ENCODE measurements around the gene ACBD6.
"Not testable (repeated sequence)": the region's sequence is repeated elsewhere in the genome, so short reads cannot be mapped to it uniquely, and the experiment has no call there.

The ACBD6 gene, protein sequence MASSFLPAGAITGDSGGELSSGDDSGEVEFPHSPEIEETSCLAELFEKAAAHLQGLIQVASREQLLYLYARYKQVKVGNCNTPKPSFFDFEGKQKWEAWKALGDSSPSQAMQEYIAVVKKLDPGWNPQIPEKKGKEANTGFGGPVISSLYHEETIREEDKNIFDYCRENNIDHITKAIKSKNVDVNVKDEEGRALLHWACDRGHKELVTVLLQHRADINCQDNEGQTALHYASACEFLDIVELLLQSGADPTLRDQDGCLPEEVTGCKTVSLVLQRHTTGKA

DNA sequence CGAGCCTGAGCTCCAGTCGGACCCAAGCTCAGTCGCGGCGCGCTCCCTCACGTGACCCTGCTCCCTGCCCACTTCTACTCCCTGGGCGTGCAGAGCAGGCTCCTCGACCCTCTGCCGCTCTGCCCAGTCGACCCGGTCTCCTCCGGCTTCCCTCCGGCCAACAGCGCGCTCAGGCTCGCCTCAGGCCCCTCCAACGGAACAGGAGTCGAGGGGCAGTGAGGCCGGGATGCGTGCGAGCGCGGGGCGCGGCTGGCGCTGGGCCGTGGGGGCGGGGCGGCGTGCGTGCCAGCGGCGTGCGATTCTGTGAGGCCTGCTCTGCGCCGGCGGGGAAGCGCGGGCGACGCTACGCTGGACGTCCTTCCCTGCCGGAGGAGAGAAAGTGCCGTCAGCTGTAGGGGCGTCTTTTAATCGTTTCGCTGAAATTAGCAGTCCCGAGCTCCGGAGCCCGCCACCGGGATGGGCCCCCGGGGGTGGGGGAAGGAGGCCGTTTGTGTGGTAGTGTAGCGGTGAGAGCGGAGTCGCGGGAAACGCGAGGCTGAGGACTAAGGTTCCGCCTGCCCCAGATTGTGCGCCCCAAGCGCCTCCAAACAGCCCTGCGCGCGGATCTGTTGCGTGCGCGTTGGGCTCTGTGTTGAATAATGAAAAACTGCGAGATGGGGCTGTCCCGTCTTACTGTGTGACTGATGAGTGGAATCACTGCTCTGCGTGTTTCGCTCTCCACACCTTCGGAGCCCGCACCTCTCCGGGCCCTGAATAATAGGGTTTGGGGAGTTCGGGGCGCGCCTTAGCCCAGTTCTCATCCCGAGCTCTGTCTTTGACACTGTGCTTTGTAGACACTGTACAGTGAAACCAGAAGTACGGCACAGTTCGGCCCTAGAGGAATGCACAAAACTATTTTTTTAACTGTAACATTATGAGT lies at the start of gene ACBD6:
Gene ACBD6 (minus strand): TSS at position 217 of the 919 bp plus-strand sequence. CDS start 311 bp downstream, outside the sequence.
- peak; percentile 84 for DNase-seq (ENCODE audit: low spot score)

DNA sequence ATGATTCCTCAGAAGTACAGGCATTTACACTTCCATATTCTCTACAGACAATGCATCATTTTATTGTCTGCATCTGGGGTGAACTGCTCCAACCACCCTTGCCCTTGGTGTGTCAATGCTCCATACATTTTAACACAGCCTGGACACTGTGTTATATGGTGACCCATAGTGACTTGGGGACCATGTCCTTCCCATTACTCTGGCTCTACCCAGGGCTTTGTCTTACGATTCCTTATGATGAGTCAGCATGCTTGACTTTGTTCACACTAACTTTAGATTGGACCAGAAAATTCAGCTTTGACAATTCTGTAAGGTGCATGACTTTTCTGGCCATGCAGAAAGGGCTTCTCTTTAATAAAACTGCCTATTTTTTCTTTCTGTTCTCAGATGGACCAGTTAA lies 49.6 kb upstream of the ACBD6 start:
- DNase-seq (ENCODE audit: low spot score): no peak

DNA sequence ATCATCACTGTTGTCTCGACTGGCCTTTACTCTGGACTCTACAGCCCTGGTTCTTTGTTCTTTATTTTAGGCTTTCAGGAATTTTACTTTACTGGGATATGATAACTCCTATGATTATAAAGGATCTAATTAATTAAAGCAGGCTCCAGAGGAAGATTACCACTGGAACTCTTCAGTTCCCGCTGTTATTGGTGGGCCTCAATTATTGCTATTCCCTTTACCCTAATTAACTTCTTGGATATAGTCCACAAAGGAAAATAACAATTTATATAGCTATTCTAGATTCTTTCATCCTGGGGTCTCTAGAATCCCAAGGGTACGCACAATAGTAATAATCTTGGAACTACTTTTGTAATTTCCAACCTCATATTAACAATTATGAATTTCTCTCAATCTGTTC lies 47.9 kb upstream of the ACBD6 start:
- DNase-seq (ENCODE audit: low spot score): no peak

GRCh38 chr1:180549770-180550169 lies 47.4 kb upstream of the ACBD6 start:
- DNase-seq (ENCODE audit: low spot score): not testable (repeated sequence)

DNA sequence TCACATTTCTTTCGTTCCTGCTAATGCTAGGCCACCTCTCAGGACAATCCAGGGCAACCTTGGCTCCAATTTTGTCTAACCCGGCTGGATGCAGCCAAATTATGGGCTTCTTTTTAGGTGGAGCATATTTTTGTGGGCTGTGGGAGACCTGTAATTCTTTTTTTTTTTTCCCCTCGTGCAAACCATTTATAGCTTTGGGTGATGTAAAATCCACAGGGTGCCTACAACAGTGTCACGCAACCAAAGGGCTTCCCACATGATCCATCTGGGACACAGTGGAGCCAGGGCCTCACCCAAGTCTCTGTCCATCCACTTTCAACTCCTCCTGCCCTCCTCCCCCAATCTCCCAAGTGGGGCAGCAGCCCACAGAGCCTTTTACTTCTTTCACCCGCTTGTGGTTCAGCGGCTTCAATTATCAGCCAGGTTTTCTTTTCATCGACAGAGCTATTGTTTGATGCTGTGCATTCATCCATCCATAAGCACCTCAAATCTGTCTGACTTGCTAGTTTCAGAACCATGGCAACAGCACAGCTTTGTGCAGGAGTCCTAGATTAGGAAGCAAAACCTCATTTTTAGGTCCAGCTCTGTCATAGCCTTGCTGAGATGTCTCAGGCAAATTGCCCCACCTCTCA lies 46.4 kb upstream of the ACBD6 start:
- no peak for DNase-seq (ENCODE audit: low spot score)

DNA sequence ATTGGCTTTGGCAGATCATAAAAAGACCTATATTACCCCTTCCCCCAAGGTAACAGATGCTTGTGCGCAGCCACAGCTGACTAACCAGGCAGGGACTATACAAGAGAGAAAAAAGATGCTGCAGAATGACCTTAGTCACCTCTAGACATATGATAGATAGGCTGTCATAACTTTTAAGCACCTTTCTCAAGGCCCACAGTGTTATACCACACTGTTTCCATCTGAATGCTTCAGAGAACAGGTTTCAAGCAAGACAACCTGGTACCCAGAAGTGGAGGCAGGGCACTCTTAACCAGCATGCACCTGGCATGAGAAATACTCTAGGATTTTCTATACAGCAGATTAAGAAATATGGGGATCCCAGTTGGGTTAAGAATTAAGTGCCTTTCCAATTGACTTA lies 43.6 kb upstream of the ACBD6 start:
- DNase-seq (ENCODE audit: low spot score): no peak

DNA sequence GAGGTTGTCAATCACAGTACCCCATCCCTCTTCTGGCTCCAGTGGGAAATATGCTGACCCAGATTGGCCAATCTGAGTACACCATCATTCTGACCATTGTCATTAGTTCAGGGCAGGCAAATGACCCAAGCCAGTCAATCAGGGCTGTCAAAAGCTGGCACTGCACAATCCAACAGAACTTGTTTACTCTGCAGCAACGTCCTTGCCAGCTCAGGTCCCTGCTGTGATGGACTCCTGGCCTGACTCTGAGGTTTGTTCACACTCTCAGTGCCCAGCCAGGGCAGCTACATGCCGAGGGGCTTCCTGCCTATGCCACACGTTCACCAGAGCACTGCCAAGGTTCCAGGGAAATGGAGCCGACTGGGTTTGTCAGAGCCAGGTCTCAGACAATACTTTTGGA lies 41.7 kb upstream of the ACBD6 start:
- no peak for DNase-seq (ENCODE audit: low spot score)

- DNase-seq (ENCODE audit: low spot score): peak; percentile 19
Measured at GRCh38 chr1:180542838-180543145, 40.4 kb upstream of the ACBD6 start.

GRCh38 chr1:180542113-180542837 lies 39.9 kb upstream of the ACBD6 start:
- DNase-seq (ENCODE audit: low spot score): no peak

- no peak for DNase-seq (ENCODE audit: low spot score)
Measured at GRCh38 chr1:180540697-180541594, 38.6 kb upstream of the ACBD6 start.

GRCh38 chr1:180539136-180539535 lies 36.8 kb upstream of the ACBD6 start:
- no peak for DNase-seq (ENCODE audit: low spot score)

- DNase-seq (ENCODE audit: low spot score): no peak
Measured at GRCh38 chr1:180536821-180537372, 34.5 kb upstream of the ACBD6 start.

DNA sequence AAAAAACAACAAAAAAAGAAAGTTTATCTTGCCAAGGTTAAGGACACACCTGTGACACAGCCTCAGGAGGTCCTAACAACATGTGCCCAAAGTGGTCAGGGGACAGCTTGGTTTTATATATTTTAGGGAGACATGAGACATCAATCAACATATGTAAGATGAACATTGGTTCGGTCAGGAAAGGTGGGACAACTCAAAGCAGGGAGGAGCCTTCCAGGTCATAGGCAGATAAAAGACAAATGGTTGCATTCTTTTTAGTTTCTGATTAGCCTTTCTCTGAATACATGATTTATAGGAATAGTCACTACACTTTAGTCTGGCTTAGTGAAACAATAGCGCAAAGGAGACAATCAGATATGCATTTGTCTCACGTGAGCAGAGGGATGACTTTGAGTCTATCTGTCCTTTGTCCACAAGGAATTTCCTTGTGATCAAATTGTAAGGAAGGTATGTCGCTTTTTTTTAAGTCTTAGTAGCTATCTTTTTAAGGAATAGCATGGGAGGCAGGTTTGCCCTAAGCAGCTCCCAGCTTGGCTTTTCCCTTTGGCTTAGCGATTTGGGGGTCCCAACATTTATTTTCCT lies 33.1 kb upstream of the ACBD6 start:
- DNase-seq (ENCODE audit: low spot score): no peak

GRCh38 chr1:180534214-180534613 lies 31.8 kb upstream of the ACBD6 start:
- no peak for DNase-seq (ENCODE audit: low spot score)

- DNase-seq (ENCODE audit: low spot score): peak; percentile 69
Measured at GRCh38 chr1:180533266-180533987, 31.1 kb upstream of the ACBD6 start.

- no peak for DNase-seq (ENCODE audit: low spot score)
Measured at GRCh38 chr1:180532854-180533253, 30.5 kb upstream of the ACBD6 start.

- DNase-seq (ENCODE audit: low spot score): no peak
Measured at GRCh38 chr1:180530501-180530900, 28.1 kb upstream of the ACBD6 start.

GRCh38 chr1:180528868-180529470 lies 26.6 kb upstream of the ACBD6 start:
- DNase-seq (ENCODE audit: low spot score): no peak

DNA sequence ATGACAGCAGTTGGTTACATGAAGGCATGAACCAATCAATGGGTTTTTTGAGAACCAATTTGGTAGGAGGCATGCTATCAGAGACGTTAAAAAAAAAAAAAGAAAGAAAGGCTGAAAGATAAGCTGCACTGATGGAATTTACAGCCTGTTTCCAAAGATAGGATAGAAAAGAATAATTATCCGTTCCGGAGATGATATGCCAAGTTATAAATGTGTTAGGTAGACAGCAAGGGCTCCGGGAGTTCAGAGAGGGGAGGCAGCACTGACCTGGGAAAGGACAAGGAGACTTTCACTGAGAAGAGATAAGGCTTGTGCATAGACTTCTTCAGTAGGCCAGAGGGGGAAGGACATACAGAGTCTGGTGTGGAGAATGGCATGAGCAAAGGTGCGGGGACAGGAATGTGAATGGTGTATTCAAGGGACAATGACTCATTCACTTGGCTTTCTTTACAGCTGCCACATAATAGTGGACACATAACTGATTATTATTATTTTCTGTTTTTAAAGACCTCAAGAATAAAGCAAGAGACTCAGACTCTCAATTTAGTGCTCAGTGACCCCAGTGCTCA lies 24.8 kb upstream of the ACBD6 start:
- DNase-seq (ENCODE audit: low spot score): no peak

All from globus pallidus (tissue), 1 donor.